WTC11 (cell line): ENCODE measurements around the gene PIM2. TPM values are rescaled to one million over a fixed set of nuclear protein-coding genes. Genes with fewer than 3 reads are reported as not detected.
A peak's percentile ranks its signal among the peaks of the same experiment; 100 is the strongest.

Experiments used
- ATAC-seq: fragments of 200-7000 bp; cut with Tn5 transposase; 2 replicates; pipeline ENCODE4 v1.10.0; 2021; ENCODE audit warnings: mild to moderate bottlenecking, moderate library complexity
- CTCF ChIA-PET: fragments of 300-600 bp; sonication (Branson Sonifier 250); formaldehyde crosslinking; loops from one replicate; lab custom pipeline; 2021; ENCODE audit warnings: antibody characterized with exemption; lab: Charles Lee
- POLR2A ChIA-PET: fragments of 350-600 bp; sonication (Branson Sonifier 250); formaldehyde crosslinking; loops from one replicate; lab custom pipeline; 2021; ENCODE audit warnings: antibody characterized with exemption; lab: Charles Lee
- DNase-seq: peaks from one replicate; pipeline ENCODE4 v3.0.0; 2021; ENCODE audit warnings: low spot score
- H3K27ac Mint-ChIP-seq: 2 replicates; pipeline ENCODE4 v1.8.0; 2021; ENCODE audit warnings: mixed read lengths
- H3K27me3 Mint-ChIP-seq: 2 replicates; pipeline ENCODE4 v1.8.0; 2021; ENCODE audit warnings: low read depth, mild to moderate bottlenecking, moderate library complexity, mixed read lengths
- H3K36me3 Mint-ChIP-seq: 2 replicates; pipeline ENCODE4 v1.8.0; 2021; ENCODE audit warnings: mixed read lengths
- H3K4me1 Mint-ChIP-seq: 2 replicates; pipeline ENCODE4 v1.8.0; 2022; ENCODE audit warnings: mixed read lengths
- H3K4me3 Mint-ChIP-seq: 2 replicates; pipeline ENCODE4 v1.8.0; 2021; ENCODE audit warnings: mild to moderate bottlenecking, moderate library complexity, mixed read lengths
- H3K9me3 Mint-ChIP-seq: 2 replicates; pipeline ENCODE4 v1.8.0; 2021; ENCODE audit warnings: mixed read lengths
- AFF4 ChIP-seq: sonication (generic); formaldehyde crosslinking; IDR thresholded peaks from 2 replicates; pipeline ENCODE4 v1.8.1; 2023; ENCODE audit warnings: mild to moderate bottlenecking, missing genetic modification reagents, borderline replicate concordance
- AR ChIP-seq: fragments of 250-450 bp; sonication (Bioruptor Pico); IDR thresholded peaks from 2 replicates; pipeline ENCODE4 v1.9.0; 2021; ENCODE audit warnings: mild to moderate bottlenecking
- ATF6 ChIP-seq: sonication (generic); formaldehyde crosslinking; IDR thresholded peaks from 2 replicates; pipeline ENCODE4 v1.8.1; 2023; ENCODE audit warnings: mild to moderate bottlenecking, missing genetic modification reagents
- ESRRA ChIP-seq: sonication (generic); formaldehyde crosslinking; IDR thresholded peaks from 2 replicates; pipeline ENCODE4 v1.8.1; 2022; ENCODE audit warnings: mild to moderate bottlenecking, missing genetic modification reagents, borderline replicate concordance
- ETV6 ChIP-seq: sonication (generic); formaldehyde crosslinking; IDR thresholded peaks from 2 replicates; pipeline ENCODE4 v1.8.1; 2022; ENCODE audit warnings: mild to moderate bottlenecking, missing genetic modification reagents
- GRHL2 ChIP-seq: fragments of 250-450 bp; sonication (Bioruptor Pico); IDR thresholded peaks from 2 replicates; pipeline ENCODE4 v1.8.0; 2022; ENCODE audit warnings: mild to moderate bottlenecking, moderate library complexity; ENCODE audit not compliant: insufficient replicate concordance, severe bottlenecking
- MAX ChIP-seq: sonication (generic); formaldehyde crosslinking; IDR thresholded peaks from 2 replicates; pipeline ENCODE4 v1.8.0; 2022; ENCODE audit warnings: mild to moderate bottlenecking, missing genetic modification reagents
- NFATC4 ChIP-seq: fragments of 250-450 bp; sonication (Bioruptor Pico); IDR thresholded peaks from 2 replicates; pipeline ENCODE4 v1.9.0; 2021; ENCODE audit warnings: mild to moderate bottlenecking
- RELA ChIP-seq: sonication (generic); formaldehyde crosslinking; IDR thresholded peaks from 2 replicates; pipeline ENCODE4 v1.8.1; 2022; ENCODE audit warnings: missing genetic modification reagents, mild to moderate bottlenecking, borderline replicate concordance
- STAT6 ChIP-seq: sonication (generic); formaldehyde crosslinking; conservative IDR thresholded peaks from 2 replicates; pipeline ENCODE4 v1.8.1; 2023; ENCODE audit warnings: mild to moderate bottlenecking, low read depth, missing genetic modification reagents, moderate library complexity
- USF2 ChIP-seq: sonication (generic); formaldehyde crosslinking; IDR thresholded peaks from 2 replicates; pipeline ENCODE4 v1.8.1; 2023; ENCODE audit warnings: mild to moderate bottlenecking, missing genetic modification reagents, moderate library complexity
- ZNF138 ChIP-seq: sonication (generic); formaldehyde crosslinking; conservative IDR thresholded peaks from 2 replicates; pipeline ENCODE4 v1.8.1; 2022; ENCODE audit warnings: mild to moderate bottlenecking, moderate library complexity, missing genetic modification reagents
- ZNF263 ChIP-seq: sonication (generic); formaldehyde crosslinking; IDR thresholded peaks from 2 replicates; pipeline ENCODE4 v1.8.1; 2022; ENCODE audit warnings: low read depth, mild to moderate bottlenecking, moderate library complexity, missing genetic modification reagents
- ZNF416 ChIP-seq: fragments of 250-450 bp; sonication (Bioruptor Pico); IDR thresholded peaks from 2 replicates; pipeline ENCODE4 v1.9.0; 2021; ENCODE audit warnings: mild to moderate bottlenecking, inconsistent platforms
- ZNF532 ChIP-seq: fragments of 250-450 bp; sonication (Bioruptor Pico); IDR thresholded peaks from 2 replicates; pipeline ENCODE4 v1.9.0; 2021; ENCODE audit warnings: mild to moderate bottlenecking, borderline replicate concordance
- total RNA-seq: library from RNA; stranded (reverse); gene quantifications from 3 replicates; pipeline ENCODE4 v1.2.3, GENCODE V29; 2021

PIM2 gene
- total RNA-seq, 1 experiment from 2014 or later, result 146 TPM

GRCh38 chrX:48913605-48914366 lies 5.0 kb downstream of the PIM2 start (continued):
- no peak for TF ChIP-seq ZNF532 (CRISPR knock-in tag)
- no peak for TF ChIP-seq RELA
- no peak for TF ChIP-seq STAT6 (CRISPR knock-in tag)
- TF ChIP-seq GRHL2, result no peak
- no peak for TF ChIP-seq ZNF138 (CRISPR knock-in tag)

- Mint-ChIP-seq H3K9me3 (no peaks in the 10 kb centered on the region), H3K4me3 (peak within 1 kb of the TSS; percentile 94), H3K27me3 (no peaks in the 10 kb centered on the region), H3K27ac (peak within 1 kb of the TSS; percentile 99), H3K4me1 (peaks cover 33% of the 10 kb centered on the region), H3K36me3 (peaks cover 42% of the 10 kb centered on the region)
- POLR2A ChIA-PET, result interaction anchor here (0.6 to 2.3 kb wide), 10 partner anchors 8 to 258 kb away, joined by 3 to 11 read pairs (median 4); partner anchors contain the start of genes HDAC6, PQBP1 and TIMM17B
- CTCF ChIA-PET, result interaction anchor here (0.9 to 1.5 kb wide), 8 partner anchors 14 to 280 kb away, joined by 3 to 6 read pairs (median 4); partner anchors contain the start of genes HDAC6, PQBP1 and TIMM17B
- ATAC-seq (peak; percentile 66), DNase-seq (peak; percentile 79)
- TF ChIP-seq MAX (CRISPR knock-in tag) (no peak), AR (CRISPR knock-in tag) (no peak; the same call in 1 of the 2 replicates), AFF4 (CRISPR knock-in tag) (0 out of 2 replicates have a peak, but pooled peaks have one; percentile 32), ETV6 (CRISPR knock-in tag) (no peak), ESRRA (CRISPR knock-in tag) (0 out of 2 replicates have a peak, but pooled peaks have one; percentile 17), ATF6 (CRISPR knock-in tag) (no peak), USF2 (CRISPR knock-in tag) (0 out of 2 replicates have a peak, but pooled peaks have one; percentile 32), NFATC4 (CRISPR knock-in tag) (peak; percentile 76; the same call in 1 of the 2 replicates), ZNF263 (CRISPR knock-in tag) (no peak), GRHL2 (no peak), ZNF416 (peak; percentile 92)
These were observed 7.2 kb downstream of the PIM2 start, which contains the start of gene SLC35A2 for GRCh38 chrX:48911412-48912182. Gene SLC35A2, minus strand, starts transcription at chrX:48911646. Its CDS starts 10 bp downstream, at chrX:48911636.
